PC-3 (cell line): ENCODE results near the gene SLC5A3.

ENCODE experiments used
- CTCF ChIP-seq: fragments of 300-600 bp; sonication (generic); conservative IDR thresholded peaks from 2 replicates; pipeline ENCODE4 v1.5.1; 2017; ENCODE audit warnings: antibody characterized with exemption, low read depth, mild to moderate bottlenecking, low read length
- EZH2 ChIP-seq: fragments of 300-600 bp; sonication (generic); IDR thresholded peaks from one replicate; pipeline ENCODE4 v1.6.1; 2017; ENCODE audit warnings: antibody characterized with exemption, mild to moderate bottlenecking, low read length; ENCODE audit not compliant: unreplicated experiment
- EZH2phosphoT487 ChIP-seq: fragments of 300-600 bp; sonication (generic); IDR thresholded peaks from 2 replicates; pipeline ENCODE4 v1.6.1; 2018; ENCODE audit warnings: mild to moderate bottlenecking, antibody characterized with exemption, low read length, borderline replicate concordance

DNA sequence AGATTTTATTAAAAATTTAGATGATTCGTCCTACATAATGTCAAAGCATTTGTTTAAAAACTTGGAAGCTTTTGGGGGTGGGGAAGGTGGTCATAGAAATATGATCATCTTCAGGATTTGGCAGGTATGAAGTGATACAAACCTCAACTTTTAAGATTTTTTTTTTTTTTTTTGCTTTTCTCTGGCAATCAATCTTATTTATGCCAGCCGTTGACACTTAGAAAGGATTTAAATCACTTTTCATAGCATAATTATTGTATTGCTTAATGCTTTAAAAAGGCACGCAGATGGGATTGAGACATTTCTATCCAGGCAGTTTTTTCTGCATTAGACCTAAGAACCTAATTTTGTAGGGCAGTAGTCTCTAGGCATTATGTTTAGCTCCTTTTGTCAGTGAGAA is 19.7 kb downstream of the SLC5A3 start:
- TF ChIP-seq CTCF = no peak
- no peak for TF ChIP-seq EZH2phosphoT487
- TF ChIP-seq EZH2 = no peak
